GM10266 (cell line): Measurements from ENCODE around the gene OCLN.
"Not testable (repeated sequence)": the region's sequence is repeated elsewhere in the genome, so short reads cannot be mapped to it uniquely, and the experiment has no call there.

ENCODE experiments used
- DNase-seq: peaks from one replicate; pipeline ENCODE4 v3.0.0; 2012; ENCODE audit errors: extremely low spot score
- TF ChIP-seq, protein P1 (sequence below): IDR thresholded peaks from 2 replicates; pipeline ENCODE4 v1.5.1; 2012; ENCODE audit warnings: mild to moderate bottlenecking, low read depth; ENCODE audit not compliant: control insufficient read depth, insufficient read depth; ENCODE audit errors: missing control alignments

The OCLN gene

DNA sequence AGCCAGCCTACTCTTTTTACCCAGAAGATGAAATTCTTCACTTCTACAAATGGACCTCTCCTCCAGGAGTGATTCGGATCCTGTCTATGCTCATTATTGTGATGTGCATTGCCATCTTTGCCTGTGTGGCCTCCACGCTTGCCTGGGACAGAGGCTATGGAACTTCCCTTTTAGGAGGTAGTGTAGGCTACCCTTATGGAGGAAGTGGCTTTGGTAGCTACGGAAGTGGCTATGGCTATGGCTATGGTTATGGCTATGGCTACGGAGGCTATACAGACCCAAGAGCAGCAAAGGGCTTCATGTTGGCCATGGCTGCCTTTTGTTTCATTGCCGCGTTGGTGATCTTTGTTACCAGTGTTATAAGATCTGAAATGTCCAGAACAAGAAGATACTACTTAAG, 16.6 kb downstream of the OCLN start:
- no peak for DNase-seq
- TF ChIP-seq, protein P1, sequence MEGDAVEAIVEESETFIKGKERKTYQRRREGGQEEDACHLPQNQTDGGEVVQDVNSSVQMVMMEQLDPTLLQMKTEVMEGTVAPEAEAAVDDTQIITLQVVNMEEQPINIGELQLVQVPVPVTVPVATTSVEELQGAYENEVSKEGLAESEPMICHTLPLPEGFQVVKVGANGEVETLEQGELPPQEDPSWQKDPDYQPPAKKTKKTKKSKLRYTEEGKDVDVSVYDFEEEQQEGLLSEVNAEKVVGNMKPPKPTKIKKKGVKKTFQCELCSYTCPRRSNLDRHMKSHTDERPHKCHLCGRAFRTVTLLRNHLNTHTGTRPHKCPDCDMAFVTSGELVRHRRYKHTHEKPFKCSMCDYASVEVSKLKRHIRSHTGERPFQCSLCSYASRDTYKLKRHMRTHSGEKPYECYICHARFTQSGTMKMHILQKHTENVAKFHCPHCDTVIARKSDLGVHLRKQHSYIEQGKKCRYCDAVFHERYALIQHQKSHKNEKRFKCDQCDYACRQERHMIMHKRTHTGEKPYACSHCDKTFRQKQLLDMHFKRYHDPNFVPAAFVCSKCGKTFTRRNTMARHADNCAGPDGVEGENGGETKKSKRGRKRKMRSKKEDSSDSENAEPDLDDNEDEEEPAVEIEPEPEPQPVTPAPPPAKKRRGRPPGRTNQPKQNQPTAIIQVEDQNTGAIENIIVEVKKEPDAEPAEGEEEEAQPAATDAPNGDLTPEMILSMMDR = no peak

DNA sequence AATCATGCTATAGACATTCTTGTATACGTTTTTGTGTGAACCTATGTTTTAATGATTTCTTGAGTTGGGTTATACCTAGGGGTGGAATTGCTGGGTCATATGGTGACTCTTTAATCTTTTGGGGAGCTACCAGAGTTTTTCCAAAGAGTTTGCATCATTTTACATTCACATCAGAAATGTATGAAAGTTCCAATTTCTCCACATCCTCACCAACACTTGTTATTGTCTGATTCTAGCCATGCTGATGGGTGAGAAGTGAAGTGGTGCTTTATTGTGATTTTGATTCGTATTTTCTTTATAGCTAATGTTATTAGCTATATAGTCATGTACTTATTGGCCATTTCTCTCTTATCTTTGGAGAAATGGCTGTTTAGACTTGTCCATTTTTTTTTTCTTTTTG, 18.1 kb downstream of the OCLN start:
- TF ChIP-seq, protein P1 = no peak
- no peak for DNase-seq

DNA sequence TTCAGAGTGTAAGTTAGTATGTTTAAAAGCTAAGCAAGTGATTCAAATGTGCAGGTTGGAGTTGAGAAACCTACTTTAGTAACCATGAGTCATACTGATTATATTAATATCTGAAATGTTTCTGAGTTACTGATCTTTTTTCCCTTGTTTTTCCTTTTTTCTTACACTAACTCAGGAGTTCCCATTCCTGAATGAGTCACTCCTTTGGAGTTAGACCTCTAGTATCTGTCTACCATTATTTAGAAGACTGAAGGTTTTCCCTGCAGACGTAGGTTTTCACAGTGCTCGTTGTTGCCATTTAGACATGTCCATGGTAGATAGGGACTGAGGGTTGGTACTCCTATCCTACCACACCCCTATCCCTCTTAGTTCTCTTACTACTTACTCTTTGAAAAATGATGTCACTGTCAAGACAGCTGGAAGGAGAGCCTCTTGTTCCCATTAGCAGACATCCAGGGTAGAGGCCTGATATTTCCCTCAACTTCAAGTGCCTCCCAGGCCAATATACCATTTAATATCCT, 20.2 kb downstream of the OCLN start:
- DNase-seq = no peak
- TF ChIP-seq, protein P1 = no peak

DNA sequence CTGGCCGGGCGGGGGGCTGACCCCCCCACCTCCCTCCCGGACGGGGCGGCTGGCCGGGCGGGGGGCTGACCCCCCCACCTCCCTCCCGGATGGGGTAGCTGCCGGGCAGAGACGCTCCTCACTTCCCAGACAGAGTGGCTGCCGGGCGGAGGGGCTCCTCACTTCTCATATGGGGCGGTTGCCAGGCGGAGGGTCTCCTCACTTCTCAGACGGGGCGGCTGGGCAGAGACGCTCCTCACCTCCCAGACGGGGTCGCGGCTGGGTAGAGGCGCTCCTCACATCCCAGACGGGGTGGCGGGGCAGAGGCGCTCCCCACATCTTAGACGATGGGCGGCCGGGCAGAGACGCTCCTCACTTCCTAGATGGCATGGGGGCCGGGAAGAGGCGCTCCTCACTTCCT, 23.0 kb downstream of the OCLN start:
- not testable (repeated sequence) for DNase-seq

DNA sequence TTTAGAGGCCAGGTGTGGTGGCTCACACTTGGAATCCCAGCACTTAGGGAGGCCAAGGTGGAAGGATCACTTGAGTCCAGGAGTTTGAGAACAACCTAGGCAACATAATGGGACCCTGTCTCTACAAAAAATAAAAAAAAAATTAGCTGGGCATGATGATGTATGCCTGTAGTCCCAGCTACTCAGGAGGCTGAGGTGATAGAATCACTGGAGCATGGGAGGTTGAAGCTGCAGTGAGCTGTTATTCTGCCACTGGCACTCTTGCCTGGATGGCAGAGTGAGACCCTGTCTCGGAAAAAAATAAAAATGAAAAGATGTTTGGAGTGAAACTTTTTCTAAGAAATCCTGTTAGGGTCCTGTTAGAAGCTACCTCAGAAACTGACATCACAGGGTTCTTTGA, 24.2 kb downstream of the OCLN start:
- TF ChIP-seq, protein P1 = no peak

DNA sequence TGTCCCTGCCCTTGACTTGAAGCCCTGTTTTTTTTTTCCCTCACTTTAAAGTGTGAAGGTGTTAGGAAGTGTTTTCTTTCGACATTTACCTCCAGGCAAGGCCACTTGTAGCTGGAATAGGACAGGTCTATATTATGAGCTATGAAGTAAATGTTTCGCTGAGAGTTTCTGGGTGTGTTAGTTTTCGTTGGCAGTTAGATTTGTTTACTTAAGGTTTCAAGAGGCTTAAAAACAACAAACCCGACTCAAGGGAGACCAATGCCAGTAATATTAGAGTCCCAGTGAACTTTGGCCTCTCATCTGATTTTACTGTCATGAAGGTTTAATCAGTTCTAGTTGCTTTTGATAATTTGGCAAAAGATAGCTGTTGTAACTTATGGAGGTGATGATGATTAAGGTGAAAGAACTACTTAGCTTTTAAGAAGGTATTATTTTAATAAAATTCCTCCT, 25.2 kb downstream of the OCLN start:
- no peak for DNase-seq

More for the DNA sequence above, 24.2 kb downstream of the OCLN start:
- DNase-seq = no peak

DNA sequence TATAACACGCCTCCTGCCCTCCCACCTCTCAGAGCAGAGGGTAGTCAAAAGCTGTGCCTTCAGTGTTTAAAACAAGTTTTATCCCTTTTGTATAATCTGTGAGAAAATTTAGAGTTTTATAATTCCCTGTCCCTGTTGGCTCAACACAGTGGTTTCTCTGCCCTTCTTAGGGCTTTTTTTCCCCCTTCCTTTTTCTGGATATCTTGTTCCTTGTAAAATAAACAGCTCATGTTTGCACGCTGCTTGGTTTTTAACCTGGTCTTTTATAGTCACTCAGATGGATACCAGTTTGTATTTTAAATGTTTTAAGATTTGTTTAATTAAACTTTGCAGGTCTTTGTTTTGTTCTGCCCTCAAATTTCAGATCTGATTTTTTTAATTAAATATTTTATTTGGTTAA, 26.7 kb downstream of the OCLN start:
- DNase-seq = no peak
- TF ChIP-seq, protein P1 = no peak

More for the DNA sequence above, 25.2 kb downstream of the OCLN start:
- TF ChIP-seq, protein P1 = no peak

DNA sequence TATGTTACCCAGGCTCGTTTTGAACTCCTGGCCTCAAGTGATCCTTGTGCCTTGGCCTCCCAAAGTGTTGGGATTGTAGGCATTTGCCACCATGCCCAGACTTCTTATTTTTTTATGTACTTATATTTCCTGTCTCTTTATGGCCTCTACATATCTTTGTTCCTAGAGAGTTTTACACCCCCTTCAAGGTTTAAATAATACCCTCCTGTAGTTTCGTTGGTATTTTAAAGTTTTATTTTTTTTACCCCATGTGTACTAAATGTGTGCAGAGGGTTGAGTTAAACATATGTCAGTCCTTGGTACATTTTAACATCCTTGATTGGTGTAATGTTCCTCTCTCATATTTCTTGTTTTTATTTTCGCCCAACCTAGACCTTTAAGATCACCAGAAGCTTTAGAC, 29.4 kb downstream of the OCLN start:
- TF ChIP-seq, protein P1 = no peak
- DNase-seq = no peak
